Islet precursor cell (in vitro differentiated cells): ENCODE measurements around the gene PASD1.
"Not testable (repeated sequence)": the region's sequence is repeated elsewhere in the genome, so short reads cannot be mapped to it uniquely, and the experiment has no call there.

Source experiments
- DNase-seq: peaks from one replicate; pipeline ENCODE4 v3.0.0-alpha.2; 2018

The PASD1 gene

DNA sequence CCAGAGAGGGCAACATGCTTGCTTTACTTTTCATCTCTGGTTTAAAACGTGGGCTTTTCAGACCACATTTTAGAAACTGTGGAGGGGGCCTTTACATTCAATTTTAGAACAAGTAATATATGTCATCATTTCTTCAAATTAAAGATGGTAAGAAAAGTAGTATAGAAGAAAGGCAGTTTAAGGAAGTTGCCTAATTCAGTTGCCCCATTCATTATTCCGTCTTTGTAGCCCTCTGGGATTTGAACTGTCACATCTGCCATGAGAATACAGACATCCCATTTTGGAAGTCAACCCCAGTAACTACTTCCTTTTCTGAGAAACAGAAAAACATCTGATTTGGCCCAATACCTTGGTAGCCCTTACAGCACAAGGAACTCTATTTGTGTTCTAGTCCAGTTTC, 61.2 kb downstream of the PASD1 start:
- DNase-seq, result no peak

DNA sequence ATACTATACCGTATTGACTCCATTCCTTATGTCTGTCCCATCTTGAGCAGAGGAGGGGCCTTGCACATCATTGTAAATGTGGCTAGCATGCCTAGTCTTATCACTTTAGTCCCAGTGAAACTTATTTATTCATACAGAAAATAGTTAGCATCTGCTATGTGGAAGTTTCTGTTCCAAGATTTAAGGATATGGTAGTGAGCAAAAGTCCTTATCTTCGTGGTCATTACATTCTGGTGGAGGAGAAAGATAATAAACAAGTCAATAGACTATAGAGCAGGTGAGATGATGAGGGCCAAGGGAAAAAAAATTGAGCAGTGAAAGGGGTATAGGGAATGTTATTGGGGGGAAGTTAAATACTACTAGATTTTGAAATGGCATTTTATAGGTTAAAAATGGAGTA, 68.3 kb downstream of the PASD1 start:
- DNase-seq, result no peak

DNA sequence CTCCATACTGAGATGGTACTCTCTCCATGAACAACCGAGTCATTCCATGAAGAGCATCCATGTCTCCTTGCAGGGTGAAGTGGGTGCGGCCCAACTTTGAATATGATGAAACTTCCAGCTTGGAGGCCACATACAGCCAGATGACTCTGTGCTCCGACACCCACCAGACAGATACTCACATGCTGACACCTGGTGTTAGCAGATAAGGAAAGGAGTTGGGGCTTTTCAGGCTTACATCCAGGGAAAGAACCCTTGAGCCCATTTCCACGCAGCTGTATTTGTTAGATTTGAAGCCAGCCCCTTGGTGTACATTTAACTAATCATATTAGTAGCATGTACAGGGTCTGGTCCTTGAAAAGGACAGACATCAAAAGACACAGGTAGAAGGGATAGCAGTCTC, 69.7 kb downstream of the PASD1 start:
- no peak for DNase-seq

DNA sequence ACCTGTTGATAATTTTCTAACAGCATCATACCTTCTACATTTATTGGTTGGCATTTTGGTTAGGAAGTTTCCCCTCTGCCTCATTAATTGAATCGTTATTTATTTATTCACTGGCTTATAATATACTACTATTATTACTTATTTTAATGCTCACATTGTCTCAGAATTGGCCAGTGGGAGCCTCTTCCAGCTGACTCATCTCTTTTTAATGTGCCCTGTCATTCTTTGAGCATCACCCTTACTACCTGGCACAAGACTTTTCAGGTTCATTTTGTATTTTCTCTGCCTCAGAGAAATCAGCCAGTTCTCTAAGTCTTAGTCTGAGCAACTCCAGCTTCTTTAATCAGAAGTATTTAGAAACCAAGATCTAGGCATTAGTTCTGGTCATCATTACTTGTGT, 71.5 kb downstream of the PASD1 start:
- no peak for DNase-seq

DNA sequence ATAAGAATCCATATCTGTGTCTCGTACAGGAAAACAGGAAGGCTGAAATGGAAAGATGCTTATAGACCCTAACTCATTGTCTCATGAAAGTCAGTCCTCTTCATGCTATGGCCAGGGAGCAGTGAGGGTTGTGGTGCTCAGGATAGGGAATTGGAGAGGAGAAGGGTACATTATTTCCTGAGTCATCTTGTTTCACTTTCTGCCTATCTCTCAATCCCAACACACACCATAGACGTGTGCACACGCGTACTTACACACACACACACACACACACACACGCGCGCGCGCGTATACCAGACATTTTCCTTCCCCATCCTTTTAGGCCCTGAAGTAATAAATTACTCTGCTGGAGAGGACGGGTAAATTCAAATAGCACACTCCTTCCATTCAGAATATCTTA, 78.1 kb downstream of the PASD1 start:
- no peak for DNase-seq

DNA sequence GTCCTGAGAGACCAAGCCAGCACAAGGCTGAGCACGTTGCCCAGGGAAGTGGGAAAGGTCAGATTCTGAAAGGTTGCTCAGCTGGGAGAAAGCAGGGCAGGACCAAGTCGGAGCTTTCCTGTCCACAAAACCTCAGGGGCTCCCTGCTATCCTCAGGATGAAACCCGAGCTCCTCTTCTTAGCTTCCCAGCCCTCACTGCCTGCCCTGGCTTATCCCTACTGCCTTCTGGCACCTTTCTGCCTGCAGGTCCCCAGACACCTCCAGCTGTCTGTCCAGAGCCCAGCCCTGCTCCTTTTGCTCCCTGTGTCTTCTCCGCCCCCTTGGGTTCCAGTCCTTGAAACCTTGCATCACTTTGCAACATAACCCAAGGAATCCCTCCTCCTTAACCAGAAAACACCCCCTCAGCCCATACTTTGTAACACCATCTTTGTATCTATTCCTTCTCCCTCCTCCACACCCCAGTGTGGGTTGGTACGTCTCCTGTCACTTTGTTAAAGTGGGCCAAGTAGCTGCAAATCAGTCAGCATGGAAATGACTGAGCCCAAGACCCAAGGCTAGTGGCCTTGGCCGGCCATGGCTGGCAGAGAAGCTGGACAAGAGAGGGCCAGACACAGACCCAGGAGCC, 111.8 kb downstream of the PASD1 start:
- no peak for DNase-seq

DNA sequence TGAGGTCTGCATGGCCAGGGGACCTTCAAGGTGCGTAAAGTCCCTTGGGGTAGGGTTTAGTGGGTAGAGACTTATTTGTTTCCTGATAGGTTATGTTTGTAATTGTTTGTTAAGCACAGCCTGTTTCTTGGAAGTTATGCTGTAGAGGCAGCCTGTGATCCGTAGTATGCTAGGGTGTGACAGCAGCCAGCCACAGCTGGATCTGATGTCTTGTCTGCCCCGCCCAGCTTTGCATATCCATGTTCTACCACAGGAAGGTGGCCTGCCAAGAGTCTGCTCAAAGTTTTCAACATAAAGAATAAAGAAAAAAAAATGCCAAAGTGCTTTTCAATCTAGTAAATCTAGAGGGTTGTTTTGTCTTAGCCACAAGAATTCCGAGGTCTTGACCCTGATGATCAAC, 112.7 kb downstream of the PASD1 start:
- no peak for DNase-seq

DNA sequence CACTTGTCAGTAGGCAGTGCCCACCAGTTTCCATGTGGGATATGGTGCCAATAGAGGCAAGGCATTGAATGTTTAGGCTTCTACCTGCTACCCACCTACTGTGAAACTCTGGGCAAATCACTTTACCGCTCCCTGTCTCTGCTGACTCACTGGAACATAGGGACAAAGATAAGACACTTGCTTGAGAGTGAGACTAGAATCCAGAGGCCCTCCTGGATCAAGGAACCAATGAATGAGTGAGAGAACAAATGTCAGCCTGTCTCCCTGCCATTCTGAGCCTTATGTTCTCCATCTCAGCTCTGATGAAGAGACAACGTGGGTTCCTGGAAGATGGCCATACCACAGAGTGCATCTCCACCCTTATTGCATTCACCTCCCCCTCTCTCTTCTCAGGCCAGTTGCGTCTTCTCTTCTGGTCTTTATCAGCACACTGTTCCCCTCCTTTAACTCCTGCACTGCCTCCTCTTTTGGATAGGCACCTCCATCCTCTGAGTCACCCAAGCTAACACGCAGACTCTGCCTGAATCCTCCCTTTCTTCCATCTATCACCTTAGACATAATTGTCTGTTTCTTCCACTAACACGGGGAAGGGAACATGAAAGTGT, 116.4 kb downstream of the PASD1 start:
- DNase-seq, result no peak

DNA sequence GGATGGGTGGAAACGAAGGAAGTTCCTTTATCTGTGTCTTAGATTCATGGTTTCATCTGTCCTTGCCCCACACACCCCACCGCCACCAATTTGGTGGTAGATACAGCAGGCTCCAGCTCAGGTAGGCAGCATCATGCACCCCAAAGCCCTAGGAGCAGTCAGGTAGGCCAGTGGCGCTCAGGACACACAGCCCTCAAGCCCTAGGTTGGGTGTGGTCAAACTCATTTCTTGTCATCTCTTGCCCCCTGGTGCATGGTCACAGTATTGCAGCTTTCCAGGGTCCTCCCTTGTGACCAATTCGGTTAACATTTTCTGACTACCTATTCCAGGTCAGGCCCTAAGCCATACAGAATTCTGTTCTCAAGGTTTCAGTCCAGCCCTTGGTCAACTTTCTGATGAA, 117.3 kb downstream of the PASD1 start:
- peak; percentile 69 for DNase-seq

DNA sequence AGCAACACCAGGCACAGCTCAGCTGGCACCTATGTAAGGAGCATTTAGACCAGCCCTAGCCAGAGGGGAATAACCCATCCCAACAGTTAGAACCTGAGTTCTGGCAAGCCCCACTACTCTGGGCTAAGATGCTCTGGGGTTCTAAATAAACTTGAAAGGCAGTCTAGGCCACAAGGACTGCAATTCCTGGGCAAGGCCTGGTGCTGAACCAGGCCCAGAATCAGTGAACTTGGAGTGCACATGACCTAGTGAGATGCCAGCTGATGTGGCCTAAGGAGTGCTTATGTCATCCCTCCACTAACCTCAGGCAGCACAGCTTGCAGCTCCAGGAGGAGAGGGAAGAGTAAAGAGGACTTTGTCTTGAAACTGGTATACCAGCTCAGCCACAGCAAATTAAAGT, 124.2 kb downstream of the PASD1 start:
- no peak for DNase-seq

DNA sequence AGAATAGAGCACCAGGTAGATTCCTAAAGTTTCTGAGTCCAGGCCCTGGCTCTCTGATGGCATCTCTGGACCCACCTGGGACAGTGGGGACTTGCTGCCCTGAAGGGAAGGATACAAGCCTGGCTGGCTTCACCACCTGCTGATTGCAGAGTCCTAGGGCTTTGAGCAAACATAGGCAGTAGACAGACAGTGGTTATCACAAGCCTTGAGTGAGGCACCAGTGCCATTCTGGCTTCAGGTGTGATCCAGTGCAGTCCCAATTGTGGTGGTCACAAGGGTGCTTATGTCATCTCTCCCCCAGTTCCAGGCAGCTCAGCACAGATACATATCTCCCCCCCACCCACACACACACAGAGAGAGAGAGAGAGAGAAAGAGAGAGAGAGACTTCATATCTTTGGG, 125.2 kb downstream of the PASD1 start:
- no peak for DNase-seq

DNA sequence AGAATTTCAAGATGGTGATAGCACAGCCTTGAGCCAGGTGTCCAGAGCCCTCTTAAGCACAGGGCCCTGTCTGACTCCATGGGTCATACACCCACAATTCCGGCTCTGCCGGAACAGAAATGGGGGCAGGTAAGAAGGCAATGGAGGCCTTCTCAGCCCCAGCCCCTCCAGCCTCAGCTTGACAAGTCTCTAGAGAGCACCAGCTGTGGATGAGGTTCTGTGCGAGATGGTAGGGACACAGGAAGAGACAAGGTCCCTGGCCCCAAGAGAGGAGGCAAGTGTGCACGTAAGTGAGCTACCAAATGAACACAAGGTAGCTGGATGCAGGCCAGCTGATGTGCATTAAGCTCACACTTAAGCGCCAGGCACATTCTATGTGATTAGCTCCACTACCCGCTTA, 129.3 kb downstream of the PASD1 start:
- DNase-seq, result no peak

DNA sequence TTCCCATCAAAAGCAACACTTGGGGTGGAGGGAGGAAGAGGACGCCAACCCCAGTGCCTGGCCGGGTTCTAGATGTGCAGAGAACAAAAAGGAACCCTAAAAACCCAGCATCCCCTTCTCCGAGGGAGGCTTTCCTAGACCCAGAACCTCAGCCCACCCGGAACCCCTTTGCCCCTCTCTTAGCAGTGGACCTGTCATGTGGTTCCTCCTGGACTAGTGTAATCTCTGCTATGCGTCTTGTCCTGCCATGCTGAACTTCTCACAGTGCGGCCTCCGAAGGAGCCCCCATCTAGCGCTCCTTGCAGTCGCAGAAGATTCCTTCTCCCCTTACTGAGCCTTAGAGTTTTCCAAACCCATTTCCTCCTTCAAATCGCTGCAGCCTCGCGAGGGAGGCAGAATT, 130.6 kb downstream of the PASD1 start:
- DNase-seq, result no peak

DNA sequence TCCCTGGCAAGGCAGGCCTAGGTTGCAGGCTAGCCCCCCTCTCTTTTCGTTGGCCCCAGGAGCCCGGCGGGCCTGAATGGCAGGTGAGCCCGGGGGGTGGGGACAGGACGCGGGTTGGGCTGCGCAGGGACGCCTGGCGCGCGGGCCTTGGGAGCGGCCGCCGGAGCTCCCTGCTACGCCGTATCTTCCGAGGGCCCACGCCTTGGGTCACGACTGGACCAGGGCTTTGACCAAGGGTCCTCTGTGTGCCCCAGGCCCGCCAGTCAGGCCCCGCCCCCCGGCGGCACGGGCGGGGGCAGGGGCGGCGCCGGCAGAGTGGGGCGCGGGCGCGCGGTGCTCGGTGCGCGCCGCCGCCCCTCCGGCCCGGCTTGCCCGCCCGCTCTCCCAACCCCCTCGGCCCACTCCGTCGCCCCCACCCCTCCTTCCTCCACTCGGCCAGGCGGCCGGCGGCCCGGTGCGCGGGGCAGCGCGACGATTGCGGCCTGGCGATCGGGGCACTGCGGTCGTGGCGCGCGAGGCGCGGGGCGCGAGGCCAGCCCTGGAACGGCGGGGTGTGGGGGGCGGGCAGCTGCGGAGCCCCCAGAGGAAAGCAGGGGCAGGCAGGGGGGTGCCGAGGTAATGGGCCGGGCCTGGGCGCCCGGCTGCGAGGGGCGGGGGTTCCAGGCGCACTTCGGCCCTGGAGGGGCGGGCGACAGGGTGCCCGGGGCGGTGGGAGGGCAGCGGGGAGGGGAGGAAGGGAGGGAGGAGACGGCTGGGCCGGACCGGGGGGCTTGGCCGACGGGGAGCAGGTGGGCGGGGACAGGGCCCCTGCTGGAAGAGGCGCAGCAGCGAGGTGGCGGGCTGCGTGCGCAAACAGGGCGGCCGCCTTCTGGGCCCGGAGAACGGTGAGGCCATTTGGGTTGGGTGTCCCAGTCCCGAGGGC, 131.4 kb downstream of the PASD1 start, which contains the start of gene PRRG3:
Gene PRRG3, plus strand, starts transcription at position 798 of the 922 bp plus-strand sequence. CDS start 3,357 bp downstream, outside the sequence.
- DNase-seq, result no peak

DNA sequence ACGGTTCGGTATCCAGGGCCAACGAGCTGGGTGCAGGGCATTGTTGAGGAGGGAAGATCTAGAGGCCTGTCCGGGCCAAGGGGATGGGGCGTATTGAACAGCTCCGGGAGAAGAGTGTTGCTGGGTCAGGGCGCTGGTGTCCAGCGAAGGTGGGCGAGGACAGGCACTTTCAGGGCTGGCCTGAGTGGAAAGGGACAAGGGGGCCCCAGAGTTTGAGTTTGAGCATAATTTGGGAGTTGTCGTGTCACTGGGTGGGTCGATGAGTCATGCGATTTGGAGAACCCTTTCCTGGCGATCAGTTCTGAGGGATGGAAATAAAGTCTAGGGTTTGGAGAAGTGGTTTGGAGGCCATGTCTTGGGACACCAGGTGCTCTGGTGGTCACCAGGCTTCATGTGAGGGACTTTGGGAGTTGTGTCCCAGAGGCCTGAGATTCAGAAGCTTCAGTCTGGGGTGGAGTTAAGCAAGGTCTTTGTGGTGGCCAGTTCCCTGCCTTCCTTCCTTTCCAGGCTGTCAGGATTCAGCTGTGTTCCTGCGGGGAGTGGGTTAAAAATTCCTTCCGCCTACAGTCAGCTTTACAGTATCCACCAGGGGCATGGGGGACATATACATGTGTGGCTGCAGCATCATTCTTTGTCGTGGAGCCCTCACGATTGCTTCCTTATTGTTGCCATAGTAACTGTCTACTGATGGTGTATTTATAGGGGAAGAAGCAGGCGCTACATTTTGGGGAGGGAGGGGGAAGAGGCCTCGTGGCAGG, 132.3 kb downstream of the PASD1 start:
- DNase-seq, result no peak

DNA sequence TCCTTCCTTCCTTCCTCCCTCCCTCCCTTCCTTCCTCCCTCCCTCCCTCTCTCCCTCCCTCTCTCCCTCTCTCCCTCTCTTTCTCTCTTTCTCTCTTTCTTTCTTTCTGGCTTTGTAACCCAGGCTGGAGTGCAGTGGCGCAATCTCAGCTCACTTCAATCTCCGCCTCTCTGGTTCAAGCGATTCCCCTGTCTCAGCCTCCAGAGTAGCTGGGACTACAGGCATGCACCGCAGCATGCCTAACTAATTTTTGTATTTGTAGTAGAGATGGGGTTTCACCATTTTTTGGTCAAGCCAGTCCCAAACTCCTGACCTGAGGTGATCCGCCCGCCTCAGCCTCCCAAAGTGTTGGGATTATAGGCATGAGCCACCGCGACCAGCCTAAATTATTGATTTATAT, 133.6 kb downstream of the PASD1 start:
- DNase-seq, result not testable (repeated sequence)

DNA sequence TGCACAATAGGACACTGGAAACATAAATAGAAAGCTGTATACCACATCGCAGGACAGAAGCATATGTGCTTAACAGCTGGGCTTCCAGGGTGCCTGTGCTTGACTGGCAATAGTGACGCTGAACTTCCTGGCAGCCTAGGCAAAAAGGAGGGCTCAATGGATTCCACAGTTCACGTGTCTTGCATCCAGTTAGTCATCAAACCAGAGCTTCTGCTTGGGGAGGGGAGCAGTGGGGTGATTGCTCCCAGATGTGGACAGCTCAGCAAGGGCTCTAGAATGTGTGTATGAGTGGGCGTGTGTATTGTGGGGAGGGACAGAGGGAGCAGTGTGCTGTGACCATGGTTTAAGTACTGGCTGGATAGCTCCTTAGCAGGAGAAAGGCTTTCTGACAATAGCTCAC, 134.0 kb downstream of the PASD1 start:
- no peak for DNase-seq

DNA sequence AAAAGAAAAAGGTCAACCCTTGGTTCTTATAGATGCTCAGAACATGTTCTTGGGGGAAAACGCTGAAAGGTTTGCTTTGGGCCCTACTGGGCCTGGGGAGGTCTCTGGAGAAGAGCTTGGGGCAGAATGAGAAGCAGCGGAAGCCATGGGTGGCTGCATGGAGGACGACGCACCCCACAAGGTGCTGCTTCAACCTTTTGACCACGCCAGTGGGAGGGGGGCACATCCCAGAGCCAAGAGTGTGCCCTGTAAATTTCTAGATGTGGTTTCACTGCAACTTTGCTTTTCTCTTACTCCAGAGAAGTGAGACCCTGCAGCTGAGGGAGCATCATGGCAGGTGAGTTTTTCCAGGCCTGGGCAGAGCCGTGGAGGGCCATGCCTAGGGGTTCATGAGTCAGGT, 135.0 kb downstream of the PASD1 start:
- no peak for DNase-seq

DNA sequence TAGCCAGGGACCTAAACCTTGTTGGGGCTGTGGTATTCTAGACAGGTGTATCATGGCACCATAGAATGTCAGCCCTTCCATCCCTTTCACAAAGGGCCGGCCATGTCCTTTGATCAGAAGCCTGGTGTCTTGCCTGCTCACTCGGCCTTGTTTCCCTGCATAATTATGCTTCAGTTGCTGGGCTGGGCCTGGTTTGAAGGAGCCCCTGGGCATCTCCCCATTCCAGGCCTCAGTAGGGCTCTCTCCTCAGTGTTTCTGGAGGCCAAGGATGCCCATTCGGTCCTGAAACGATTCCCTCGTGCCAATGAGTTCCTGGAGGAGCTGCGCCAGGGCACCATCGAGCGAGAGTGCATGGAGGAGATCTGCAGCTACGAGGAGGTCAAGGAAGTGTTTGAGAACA, 136.3 kb downstream of the PASD1 start:
- DNase-seq, result no peak

DNA sequence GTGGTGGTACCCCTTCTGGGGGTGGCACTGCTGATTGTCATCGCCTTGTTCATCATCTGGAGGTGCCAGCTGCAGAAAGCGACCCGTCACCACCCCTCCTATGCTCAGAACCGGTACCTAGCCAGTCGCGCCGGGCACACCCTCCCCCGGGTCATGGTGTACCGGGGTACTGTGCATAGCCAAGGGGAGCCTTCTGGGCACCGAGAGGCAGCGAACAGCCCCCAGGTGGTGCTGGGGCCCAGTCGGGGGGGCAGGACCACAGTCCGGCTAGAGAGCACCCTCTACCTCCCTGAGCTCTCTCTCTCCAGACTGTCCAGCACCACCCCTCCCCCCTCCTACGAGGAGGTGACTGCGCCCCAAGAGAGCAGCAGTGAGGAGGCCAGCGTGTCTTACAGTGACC, 137.1 kb downstream of the PASD1 start:
- no peak for DNase-seq

DNA sequence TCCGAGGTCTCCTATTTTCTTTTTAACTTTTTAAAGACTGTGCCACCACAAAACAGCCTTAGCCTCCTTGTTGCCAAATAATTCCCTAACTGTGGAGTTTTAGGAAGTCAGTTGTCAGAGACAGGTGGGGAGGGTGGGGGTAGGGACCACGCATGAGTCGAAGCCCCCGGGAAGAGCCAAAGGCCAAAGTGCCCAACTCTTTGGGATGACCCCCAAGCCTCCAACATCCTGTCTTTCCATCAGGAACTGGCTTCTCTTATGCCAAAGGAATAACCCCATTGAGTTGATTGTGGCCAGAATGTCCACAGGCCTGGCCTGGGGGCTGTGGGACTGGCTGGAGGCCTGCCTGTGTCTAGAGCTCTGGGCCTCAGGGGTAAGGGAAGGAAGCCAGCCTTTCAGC, 137.6 kb downstream of the PASD1 start:
- no peak for DNase-seq

DNA sequence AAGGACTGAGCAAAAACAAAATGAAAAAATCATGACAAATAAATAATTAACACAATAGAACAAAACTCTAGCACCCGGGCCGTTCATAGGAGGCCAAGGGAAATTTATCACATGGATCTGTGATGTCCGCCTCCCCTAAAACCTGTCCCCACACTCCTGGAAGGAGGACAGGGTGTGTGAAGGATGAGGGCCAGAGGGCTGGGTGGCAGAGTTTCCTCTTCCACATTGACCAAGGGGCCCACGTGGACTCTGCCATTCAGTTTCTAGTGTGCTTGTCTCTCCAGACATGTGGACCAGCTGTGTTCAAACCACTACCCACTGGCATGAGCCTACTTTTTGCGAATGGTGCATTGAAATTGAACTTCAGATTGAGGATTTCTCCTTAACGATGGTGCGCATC, 138.1 kb downstream of the PASD1 start:
- DNase-seq, result no peak

DNA sequence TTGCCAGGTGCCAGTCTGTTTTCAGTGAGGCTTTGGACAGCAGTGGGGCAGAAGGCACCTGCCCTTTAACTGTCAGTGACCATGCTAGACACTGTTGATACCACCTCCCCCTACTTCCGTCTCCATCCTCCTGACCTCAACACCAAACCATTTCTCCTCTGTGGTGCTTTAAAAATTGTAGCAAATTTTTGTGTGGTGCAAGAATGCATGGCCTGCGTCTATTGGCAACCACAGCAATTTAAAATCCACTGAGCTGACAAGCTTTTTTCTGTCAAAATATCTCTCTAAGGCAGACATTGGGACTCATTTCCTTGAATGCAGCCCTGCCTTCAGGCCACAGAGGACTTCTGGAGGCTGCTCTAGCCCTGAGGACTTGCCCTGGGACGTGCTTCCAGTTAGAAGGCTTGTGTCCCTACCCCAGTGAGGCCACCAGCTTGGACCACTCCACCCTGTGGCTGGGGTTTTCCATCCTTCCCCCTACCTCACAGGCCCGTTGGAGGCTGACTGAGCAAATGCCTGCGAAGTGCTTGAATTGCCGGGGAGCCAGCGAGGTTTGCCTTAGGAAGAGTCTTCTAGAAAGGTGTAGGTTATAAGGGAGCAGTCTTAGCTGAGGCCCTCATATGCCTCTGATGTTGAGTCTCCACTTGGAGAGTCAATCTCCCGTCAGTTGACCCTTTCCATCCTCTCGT, 138.7 kb downstream of the PASD1 start:
- DNase-seq, result no peak
